ENCODE data around the gene SPATA46.
"Not testable (repeated sequence)": the region's sequence is repeated elsewhere in the genome, so short reads cannot be mapped to it uniquely, and the experiment has no call there.

The SPATA46 gene

GRCh38 chr1:162376691-162377090, at the start of gene SPATA46:
Gene SPATA46, minus strand, starts transcription at chr1:162376854. Its CDS starts 64 bp downstream, at chr1:162376790.
- DNase-seq (ENCODE audit: extremely low read depth, low read depth) = no peak
- no peak for TF ChIP-seq CTCF (IDR thresholded peaks at IDR 0.05; ENCODE audit: low read depth, low read length)

DNA sequence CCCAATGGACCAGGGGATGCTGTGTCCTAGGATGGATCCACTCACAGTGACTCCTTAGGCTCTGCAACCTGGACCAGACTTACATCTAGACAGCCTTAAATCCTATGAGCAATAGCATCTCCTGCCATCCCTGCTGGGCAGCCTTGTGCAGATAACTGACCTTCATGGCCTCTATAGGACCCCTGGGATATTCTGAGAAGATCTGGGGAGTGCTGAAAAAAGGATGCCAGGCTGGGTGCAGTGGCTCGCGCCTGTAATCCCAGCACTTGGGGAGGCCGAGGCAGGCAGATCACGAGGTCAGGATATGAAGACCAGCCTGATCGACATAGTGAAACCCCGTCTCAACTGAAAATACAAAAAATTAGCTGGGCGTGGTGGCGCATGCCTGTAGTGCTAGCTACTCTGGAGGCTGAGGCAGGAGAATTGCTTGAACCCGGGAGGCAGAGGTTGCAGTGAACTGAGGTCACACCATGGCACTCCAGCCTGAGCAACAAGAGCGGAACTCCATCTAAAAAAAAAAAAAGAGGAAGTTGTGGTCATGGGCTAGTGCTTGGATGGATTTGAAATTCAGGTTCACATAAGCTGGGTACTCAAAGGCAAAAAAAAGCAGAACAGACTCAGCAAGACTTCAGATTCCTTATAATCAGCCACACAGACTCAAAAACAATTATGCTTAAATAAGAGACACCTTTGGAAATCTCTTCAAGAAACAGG, 46.2 kb upstream of the SPATA46 start:
- no peak for TF ChIP-seq CTCF (IDR thresholded peaks at IDR 0.05; ENCODE audit: low read depth, low read length)
- no peak for DNase-seq (ENCODE audit: extremely low read depth, low read depth)

- no peak for DNase-seq (ENCODE audit: extremely low read depth, low read depth)
- no peak for TF ChIP-seq CTCF (IDR thresholded peaks at IDR 0.05; ENCODE audit: low read depth, low read length)
Observed at GRCh38 chr1:162421258-162422164, 44.9 kb upstream of the SPATA46 start.

GRCh38 chr1:162420120-162420519, 43.5 kb upstream of the SPATA46 start:
- no peak for TF ChIP-seq CTCF (IDR thresholded peaks at IDR 0.05; ENCODE audit: low read depth, low read length)
- no peak for DNase-seq (ENCODE audit: extremely low read depth, low read depth)

DNA sequence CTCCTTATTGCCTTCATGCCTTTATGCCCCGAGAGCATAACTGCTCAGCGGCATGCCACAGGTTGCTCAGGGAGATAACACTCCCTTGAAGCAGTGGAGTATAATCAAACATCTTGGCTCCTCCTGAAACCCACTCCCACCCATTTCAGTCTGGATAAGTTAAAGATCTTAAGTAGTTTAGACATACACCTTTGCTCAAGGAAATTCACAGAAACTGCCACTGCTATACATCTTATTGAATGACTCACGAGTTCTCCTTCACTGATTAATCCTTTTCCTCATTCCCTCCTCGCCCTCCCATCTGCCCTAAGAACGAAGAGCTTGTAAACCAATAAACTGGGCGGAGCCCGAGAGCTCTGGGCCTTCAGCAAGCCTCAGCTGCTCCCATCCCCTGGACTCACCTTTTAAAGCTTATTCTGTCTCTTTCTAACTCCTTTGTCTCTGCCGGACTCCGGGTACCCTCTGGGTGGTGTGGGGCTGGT, 42.8 kb upstream of the SPATA46 start:
- not testable (repeated sequence) for DNase-seq (ENCODE audit: extremely low read depth, low read depth)

- DNase-seq (ENCODE audit: extremely low read depth, low read depth) = not testable (repeated sequence)
Observed at GRCh38 chr1:162418584-162418983, 41.9 kb upstream of the SPATA46 start.

DNA sequence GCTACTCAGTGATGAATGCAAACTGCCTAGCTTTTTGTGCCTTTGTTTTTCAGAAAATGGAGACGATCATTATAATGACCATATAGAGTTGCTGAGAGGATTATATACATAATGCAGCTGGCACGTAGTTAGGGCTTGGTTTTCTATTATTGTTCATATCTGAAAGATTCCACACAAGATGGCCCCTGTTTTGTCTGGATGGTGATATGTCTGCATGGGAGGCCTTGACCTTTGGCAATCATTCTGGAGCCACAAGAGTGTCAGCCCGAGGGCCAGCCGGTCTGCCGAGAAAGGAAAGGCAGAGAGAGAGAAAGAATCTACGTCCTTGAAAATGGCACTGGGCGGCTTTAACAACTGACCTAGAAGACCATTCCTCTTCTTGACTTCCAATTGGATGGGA, 41.0 kb upstream of the SPATA46 start:
- DNase-seq (ENCODE audit: extremely low read depth, low read depth) = no peak
- TF ChIP-seq CTCF (IDR thresholded peaks at IDR 0.05; ENCODE audit: low read depth, low read length) = no peak

- TF ChIP-seq CTCF (IDR thresholded peaks at IDR 0.05; ENCODE audit: low read depth, low read length) = no peak
- no peak for DNase-seq (ENCODE audit: extremely low read depth, low read depth)
Observed at GRCh38 chr1:162416909-162417308, 40.3 kb upstream of the SPATA46 start.
